RPMI7951 (cell line): Measurements from ENCODE around the gene CYBA. TPM values are rescaled to one million over a fixed set of nuclear protein-coding genes. Genes with fewer than 3 reads are reported as not detected.
"Not testable (repeated sequence)": the region's sequence is repeated elsewhere in the genome, so short reads cannot be mapped to it uniquely, and the experiment has no call there.

Source experiments
- DNase-seq: peaks from one replicate; pipeline ENCODE4 v3.0.0-alpha.2; 2012; ENCODE audit warnings: low read depth
- total RNA-seq: library from RNA; depleted of rRNA; stranded (reverse); fragments of >200 nt; shearing (Covaris generic); gene quantifications from 2 replicates; pipeline ENCODE4 v1.2.3, GENCODE V29; 2014

CYBA gene
- total RNA-seq, 1 experiment from 2014 or later = 30.9 TPM

DNA sequence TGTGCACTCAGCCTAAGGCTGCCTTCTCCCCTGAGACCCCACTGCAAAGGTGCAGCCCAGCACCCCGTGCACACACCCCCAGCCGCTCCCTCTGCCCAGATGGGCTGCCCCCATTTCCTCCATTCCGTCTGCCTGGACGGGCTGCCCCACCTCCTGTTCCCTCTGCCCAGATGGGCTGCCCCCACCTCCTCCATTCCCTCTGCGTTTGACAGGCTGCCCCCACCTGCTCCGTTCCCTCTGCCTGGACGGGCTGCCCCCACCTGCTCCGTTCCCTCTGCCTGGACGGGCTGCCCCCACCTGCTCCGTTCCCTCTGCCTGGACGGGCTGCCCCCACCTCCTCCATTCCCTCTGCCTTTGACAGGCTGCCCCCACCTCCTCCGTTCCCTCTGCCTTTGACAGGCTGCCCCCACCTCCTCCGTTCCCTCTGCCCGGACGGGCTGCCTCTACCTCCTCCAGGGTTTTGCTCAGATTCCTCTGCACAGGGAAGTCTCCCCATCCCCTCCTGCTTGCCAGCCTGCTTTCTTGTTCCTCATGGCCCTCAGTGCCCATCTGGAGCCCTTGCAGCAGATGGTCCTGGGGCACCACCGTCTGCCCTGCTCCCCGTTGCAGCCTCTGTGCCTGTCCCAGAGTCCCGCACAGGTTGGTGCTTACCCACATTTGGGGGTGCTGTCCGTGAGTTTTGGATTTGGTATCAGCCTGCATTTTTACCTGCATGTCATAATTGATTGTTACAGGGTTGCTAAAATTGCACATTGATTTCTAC is 35.9 kb downstream of the CYBA start:
- no peak for DNase-seq

DNA sequence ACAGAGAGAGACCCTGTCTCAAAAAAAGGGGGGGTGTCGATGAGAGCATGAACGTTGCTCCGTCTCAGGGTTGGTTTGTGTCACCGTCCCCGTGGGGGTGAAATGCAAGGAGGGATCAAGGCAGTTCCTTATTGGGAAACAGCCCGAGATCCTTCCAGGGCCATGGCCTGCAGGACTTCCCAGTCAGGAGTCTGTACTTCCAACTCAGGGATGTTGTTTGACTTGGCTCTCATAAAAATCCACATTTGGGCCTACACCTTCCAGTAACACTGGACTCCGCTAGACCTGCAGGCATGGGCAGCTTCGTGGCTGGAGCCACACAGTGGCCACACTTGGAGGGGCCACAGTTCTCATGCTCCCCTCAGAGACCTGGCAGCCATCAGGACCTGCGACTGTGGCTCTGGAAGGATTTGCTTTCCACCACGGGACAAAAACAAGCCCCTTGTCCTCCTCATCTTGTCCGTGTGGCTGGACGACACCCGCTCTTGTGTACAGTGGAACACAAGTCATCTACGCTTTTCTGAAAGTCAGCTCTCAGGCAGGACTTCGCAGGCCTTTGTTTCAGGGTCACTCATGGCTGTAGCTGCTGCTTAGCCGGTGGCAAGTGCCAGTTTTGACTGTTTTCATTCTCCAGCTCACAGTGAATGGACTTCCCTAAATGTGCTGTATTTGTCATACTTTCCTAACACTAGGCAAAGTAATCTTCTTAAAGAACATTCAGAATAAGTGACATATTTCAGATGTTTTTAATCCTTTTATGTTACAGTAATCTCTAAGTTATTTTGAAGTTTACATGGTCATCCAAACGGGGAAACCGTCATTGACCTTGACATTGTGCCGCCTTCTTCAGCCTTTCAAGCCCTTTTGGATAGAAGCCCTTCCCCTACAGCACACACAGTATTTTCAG is 36.7 kb downstream of the CYBA start:
- no peak for DNase-seq

DNA sequence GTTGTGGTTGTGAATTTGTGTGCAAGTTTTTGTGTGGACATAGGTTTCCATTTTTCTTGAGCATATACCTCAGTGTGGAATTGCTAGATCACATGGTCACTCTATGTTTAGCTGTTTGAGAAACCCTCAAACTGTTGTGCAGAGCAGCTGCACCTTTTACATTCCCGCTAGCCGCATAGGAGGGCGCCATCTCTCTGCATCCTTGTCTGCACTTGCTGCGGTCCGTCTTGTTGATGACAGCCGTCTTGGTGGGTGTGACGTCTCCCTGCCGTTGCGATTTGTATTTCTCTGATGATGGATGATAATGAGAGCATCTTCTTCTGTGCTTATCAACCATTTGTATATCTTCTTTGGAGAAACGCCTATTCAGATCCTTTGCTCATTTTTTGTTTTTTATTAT is 37.6 kb downstream of the CYBA start:
- DNase-seq = no peak

DNA sequence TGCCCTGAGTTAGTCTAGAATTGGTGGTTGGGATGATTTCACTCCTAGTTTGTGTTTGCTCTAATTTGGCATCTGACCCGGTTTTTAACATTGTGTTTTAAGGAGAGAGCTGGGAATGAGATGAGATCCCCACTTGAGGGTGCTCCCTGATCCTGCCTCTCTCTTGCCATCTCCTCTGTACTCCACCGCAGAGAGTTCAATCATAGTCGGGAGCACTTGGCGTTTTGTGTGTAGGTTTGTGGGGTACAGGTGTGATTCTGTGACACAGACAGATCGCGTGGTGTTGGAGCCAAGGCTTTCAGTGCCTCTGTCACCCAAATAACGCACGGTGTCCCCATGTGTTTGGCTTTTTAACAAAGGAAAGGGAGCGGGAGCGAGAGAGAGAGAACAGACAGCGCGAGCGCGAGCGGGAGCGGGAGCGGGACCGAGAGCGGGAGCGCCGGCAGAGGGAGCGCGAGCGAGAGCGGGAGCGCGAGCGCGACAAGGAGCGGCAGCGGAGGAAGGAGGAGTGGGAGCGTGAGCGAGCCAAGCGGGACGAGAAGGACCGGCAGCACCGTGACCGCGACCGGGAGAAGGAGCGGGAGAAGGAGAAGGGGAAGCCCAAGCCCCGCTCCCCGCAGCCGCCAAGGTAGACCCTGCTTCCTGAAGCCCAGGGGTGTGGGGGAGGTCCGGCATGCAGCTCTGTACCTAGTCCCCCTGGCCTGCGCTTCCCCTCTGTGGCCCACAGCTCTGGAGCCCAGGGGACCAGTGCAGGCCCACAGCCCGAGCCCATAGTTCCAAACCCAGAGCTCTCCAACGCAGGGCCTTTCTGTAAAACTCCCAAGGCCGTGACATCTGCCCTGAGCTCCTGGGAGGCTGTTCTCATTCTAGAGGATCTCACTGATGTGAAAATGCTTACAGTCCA is 39.7 kb downstream of the CYBA start:
- DNase-seq = no peak

DNA sequence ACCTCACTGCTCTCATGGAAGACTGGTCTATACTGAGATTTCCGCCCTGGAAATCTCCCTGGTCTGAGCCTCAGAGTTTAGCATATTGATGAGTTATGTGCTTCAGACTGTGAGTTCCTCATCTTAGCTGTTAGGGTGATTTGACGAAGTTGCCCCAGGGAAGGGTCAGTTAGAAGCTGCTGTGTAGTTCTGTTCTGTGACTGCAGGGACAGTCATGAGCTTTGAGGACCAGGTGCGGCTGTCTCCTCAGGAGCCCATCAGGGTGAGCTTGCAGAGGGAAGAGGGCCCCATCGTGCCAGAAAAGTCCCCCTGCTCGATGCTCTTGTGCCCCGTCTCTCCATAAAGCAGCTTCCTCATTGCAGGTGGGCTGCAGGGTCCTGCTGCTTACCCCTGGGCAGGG is 40.8 kb downstream of the CYBA start:
- no peak for DNase-seq

DNA sequence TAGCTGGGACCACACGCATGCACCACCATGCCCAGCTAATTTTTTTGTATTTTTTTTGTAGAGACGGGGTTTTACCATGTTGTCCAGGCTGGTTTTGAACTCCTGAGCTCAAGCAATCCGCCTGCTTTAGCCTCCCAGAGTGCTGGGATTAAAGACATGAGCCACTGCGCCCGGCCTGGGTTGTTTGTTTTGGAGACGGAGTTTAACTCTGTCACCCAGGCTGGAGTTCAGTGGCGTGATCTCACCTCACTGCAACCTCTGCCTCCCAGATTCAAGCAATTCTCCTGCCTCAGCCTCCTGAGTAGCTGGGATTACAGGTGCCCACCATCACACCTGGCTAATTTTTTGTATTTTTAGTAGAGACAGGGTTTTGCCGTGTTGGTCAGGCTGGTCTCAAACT is 41.4 kb downstream of the CYBA start:
- DNase-seq = not testable (repeated sequence)

DNA sequence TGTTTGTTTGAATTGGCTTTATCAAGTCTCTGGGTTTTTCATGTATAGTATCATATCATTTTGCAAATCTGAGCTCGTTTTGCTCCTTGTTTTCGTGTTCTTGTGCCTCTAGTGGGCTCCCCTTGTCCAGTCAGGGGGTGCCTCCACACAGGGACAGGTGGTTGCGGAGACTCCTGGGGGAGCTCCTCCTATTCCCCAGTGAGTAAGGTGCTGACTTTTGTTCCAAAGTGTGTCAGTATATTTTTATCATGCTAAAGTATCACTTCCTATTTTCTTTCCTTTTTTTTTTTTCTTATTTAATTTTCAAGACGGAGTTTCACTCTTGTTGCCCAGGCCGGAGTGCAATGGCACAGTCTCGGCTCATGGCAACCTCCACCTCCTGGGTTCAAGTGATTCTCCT is 42.8 kb downstream of the CYBA start:
- DNase-seq = no peak

DNA sequence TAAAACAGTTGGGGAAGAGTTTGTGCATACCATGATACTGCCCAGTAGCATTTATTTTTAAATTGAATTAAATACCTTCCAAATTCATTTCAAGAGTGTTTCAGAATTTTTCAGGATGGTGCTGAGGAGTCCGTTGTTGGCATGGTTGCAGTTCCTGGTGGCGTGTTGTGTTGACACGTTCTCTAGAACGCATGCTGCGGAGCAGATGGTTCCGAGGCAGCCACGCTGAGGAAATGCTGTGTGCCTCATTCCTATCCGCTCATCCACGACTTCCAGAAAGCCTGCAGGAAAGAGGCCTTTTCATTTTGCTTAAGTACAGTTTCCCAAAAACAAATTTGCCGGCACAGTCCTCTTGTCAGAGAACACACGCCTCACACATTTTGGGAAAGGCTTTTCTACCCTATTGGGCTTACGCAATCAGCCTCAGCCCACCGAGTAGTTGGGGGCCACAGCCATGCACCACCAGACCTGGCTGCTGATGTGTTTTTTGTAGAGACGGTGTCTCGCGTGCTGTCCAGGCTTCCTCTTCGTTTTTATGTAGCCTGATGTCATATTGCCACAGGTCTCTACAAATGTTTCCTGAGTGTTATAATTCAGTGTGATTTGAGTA is 44.6 kb downstream of the CYBA start:
- DNase-seq = no peak

DNA sequence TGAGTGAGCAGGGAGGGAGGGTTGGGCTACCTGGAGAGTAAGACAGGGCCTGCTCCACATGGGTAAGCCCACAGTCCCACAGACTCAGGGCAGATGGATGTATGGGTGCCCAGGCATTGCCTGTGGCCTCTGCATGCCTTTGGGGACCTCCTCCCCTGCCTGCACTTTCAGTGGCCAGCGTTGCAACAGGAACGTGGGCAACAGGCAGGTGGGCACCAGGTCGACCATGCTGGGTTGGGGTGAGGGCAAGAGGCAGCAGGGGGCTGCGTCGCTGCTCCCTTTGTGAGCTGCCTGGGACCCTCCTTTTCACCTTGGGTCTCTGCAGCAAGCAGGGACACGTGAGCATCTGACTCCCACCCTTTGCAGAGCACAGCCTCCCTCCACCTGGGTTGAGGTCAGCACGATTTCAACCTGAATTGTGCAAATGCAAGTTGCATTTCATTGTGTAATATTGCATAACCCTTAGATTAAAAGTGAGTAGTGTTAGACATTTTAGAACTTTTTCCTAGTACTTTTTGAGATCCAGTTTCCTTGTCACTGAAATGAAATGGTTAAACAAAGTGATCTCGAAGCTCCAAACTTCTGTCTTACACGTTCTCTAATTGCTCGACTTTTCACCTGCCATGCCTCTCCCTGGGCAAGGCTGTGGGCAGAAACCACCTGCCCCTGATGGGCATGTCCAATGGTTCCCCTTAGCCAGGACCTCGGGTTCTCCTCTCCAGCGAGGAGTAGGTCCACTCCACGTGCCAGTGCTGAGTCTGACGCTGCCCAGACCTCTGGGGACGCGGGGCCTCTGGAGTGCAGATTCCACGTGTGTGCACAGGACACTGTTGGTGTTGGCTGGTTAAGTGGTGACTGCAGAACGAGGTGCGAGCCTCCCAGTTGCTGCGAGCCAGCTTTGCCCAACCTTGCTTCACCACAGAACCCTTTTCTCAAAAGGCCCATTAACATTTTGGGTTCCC is 45.4 kb downstream of the CYBA start:
- no peak for DNase-seq

DNA sequence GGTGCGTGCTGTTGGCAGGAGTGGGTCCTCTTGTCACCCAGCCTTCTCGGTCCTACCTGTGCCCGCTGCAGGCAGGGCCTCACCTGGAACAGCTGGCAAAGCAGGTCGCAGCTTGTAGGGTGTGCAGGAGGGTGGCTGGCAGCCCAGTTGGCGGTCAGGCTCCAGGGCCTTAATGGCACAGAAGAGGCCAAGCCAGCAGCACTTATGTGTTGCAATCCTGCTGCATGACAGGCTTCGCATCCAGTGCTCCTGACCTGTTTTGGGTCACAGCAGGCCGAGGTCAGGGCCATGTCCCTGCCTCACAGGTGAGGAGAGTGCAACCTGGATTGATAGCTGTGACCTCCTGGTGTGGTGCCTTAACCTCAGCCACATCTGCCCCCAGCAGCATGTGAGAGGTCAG is 48.8 kb downstream of the CYBA start:
- DNase-seq = no peak

DNA sequence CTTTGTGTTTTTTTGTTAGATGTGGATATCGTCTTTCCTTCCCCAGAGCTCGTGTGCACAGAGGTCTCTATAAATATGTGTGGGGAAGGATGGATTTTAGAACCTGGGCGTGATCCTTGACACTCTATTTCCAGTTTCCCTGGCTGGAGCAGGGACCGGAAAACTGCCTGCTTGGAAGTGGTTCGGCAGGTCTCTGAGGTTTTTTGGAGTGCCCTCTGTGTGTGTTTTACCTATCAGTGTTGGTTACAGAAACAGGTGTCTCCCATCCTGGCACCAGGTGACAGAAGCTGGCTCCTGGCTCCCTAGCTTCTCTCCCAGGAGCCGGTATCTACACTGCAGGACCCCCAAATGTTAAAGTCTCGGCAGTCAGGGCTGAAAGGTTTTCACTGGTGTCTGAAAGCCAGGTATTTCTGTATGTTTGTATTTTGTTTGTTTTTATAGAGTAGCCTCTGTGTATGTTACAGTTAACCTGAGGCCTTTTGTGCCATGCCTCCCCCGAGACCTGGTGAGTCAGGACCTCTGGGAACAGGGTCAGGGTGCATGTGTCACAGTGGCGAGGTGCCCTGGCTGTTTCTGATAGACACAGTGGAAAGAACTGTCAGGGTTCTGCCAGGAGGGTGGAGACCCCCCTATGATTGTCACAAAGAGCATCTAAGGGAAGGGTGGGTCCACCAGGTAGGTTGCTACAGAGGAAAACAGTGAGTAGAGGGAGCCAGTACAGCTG is 49.4 kb downstream of the CYBA start:
- no peak for DNase-seq

DNA sequence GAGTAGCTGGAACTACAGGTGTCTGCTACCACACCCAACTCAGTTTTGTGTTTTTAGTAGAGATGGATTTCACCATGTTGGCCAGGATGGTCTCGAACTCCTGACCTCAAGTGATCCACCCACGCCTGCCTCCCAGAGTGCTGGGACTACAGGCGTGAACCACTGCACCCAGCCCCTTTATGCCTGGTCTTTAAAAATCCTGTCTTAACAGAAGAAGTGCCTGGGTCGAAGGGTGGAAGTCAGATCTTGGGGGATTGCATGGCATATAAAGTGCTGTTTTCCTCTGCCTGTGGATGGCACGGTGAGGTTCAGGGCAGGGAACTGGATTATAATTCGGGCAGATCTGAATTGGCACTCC is 50.3 kb downstream of the CYBA start:
- no peak for DNase-seq

DNA sequence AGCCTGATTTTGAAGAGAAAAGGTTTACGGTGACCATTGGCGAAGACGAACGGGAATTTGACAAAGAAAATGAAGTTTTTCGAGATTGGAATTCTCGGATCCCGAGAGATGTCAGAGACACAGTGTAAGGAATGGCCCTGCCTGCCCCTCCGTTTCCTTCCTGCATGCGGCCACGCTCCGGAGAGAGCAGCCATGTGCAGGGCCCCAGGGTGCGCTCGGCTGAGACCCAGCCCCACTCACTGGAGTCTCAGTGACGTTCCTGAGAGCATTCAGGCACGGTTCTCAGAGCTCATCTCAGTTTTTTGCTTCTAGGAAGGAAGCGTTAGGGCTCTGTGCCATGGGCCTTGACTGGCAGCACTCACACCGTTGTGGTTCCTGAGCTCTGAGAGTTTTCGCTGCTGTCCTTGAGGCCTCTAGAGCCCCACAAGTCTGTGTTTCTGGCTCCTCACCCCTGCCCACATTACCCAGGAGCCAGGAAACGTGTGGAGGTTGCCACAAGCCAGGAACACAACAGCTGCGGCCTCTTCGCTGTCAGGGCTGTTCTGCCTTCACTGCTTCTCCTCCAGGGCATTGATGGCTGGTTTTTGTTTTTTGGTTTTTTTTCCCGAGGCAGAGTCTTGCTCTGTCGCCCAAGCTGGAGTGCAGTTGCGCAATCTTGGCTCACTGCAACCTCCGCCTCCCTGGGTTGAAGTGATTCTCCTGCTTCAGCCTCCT is 50.9 kb downstream of the CYBA start:
- no peak for DNase-seq

DNA sequence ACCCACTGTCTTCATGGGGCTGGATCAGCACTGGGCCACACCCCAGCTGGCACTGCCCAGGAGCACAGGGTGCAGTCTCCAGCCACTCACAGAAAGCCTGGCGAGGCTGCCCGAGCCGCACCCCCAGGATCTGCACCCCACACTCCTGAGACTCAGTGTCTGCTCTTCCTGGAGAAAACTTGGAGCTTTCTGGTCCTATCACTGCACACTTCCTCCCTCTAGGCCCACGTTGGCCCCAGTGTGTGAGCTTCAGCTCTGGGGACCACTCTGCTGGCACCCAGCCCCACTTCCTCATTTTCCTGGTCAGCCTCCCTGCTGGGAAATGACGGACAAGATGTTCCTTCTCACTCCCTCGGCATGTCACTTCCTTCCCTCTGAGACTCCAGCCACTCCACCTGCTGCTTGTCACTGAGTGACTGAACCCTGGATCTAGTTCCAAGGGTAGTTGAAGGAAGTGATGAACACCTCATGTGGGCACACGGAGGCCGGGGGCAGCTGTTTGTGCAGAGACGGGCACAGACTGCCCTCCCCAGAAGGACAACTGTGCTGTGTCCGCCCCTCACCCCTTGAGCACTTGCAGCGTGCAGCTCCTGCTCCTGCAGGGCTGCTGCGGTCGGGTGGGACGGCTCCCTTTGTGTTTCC is 51.6 kb downstream of the CYBA start:
- DNase-seq = no peak

DNA sequence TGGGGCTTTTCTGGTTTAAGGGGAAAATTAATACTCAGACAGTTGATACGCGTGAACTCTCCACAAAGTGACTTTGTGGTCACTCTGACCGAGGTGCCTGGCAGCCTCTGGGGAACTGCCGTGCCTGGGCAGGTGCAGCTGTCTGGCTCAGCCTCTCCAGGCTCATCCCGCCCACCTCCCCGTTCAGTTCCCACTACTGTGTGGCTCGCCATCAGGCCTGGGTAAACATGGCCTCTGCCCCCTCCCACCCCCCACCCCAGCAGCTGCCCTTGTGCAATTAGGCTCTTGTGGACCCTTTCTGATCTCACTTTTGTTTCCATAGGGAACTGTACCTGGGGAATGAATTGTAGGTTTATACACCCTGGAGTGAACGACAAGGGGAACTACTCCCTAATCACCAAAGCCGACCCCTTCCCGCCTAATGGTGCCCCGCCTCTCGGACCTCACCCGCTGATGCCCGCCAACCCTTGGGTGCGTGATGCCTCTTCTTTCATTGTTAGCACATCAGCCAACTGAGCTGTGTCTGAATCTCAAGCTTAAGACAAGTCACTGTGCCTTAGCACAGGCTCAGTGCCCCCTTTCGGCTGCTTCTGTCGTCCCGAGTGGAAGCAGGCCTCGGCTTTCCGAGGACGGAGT is 52.9 kb downstream of the CYBA start:
- no peak for DNase-seq

DNA sequence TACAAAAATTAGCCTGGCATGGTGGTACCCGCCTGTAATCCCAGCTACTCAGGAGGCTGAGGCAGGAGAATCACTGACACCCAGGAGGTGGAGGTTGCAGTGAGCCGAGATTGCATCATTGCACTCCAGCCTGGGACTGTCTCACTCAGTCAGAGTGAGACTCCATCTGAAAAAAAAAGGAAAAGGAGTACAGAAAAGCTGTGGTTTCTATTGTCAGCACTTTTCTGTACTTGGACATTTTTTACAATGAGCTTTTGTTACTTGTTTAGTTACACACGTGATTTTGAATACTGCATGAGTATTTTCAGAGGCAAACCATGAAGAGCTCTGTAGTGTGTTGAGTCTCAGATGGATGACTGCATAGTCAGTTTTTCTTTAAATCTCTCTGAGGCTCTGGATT is 54.4 kb downstream of the CYBA start:
- no peak for DNase-seq

DNA sequence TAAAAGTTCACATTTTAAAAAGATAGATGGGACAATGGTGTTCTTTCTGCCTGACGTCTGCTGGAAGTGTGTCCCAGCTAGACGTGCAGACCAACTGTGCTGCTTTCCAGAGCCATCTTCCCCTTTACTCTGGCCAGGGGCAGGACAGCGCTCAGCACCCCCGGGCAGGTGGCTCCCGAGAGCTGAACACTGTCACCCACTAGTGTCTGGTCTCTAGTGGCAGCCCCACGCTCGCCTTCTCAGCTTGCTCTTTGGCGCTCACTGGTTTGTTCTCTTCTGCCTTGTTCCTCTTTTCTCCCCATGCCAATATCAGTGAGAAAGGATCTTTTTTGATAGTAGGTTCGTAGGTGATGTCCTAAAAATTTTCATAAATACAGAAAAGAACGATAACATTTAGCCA is 54.9 kb downstream of the CYBA start:
- DNase-seq = no peak

DNA sequence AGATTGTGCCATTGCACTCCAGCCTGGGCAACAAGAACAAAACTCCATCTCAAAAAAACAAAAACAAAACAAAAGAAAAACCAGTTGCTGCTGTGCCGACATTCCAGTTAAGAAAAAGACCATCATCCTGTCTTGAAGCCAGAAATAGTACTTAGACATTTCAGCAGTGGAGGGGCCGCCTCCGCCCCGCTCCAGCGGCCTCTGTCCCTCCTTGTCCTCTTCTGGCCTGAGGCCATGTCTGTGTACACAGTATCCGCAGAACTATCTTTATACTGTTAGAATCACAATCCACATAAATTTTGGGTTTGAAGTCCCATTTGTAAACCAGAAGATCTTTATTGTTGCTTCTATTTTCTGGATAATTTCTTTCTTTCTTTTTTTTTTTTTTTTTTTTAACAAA is 55.8 kb downstream of the CYBA start:
- no peak for DNase-seq
